ENCODE results near the gene SLC25A29. TPM values are rescaled to one million over a fixed set of nuclear protein-coding genes. Genes with fewer than 3 reads are reported as not detected.

Gene SLC25A29
- total and polyA plus RNA-seq, 2 of the 8 experiments (the other 6 are each of a cell fraction or from before 2014, with no cell fraction given), result 135 to 177 TPM

DNA sequence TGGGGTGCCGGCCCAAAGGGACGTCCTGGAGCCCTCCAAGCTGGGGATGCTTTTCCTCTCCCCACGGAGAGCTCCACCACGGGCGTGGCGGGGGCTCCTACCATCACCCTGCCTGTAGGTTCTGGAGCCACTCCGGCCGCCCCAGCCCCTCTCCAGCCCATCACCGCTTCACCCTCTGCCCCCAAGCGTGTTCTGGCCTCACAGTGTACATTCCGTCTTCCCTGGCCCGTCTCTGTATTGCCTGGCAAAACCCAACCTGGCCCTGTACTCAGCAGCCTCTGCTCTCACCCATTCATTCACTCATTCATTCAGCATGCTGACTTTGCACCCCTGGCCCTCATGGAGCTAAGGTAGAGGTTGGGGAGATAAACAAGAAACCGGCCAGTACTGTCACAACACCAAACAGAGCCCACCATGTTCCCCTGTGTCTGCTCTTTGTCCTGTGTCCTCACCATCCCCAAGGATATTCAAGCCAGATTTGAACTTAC lies 20.3 kb downstream of the SLC25A29 start:
- H3K36me3 ChIP-seq (ENCODE audit: control insufficient read depth in 2 of 4, insufficient read depth in 4 of 4, low read length in 3 of 4), result peaks cover 2 to 10% (median 3%) of the 10 kb centered on the region in 4 experiments; a peak in 6 of 8 replicates
- TF ChIP-seq RFX5 (IDR thresholded peaks at IDR 0.05; ENCODE audit: borderline replicate concordance, low read depth, low read length) (no peak), TAF7 (optimal IDR thresholded peaks at IDR 0.05; ENCODE audit: borderline replicate concordance, low read depth, low read length) (no peak), SUZ12 (IDR thresholded peaks at IDR 0.05; ENCODE audit: low read length) (no peak), CREB1 (IDR thresholded peaks at IDR 0.05) (no peak)
- H3K79me2 ChIP-seq (ENCODE audit: control insufficient read depth in 1 of 2, insufficient read depth in 2 of 2, low read length in 2 of 2), result peaks cover 0 to 12% of the 10 kb centered on the region in 2 experiments; a peak in 2 of 4 replicates
- H4K5ac ChIP-seq (ENCODE audit: insufficient read length, low read depth, low read length), result peak overlapping the region; percentile 3
- whole genome bisulfite sequencing, 2 experiments (ENCODE audit: extremely low coverage in 1 of 2, insufficient coverage in 1 of 2, insufficient read length in 1 of 2, insufficient replicate concordance in 2 of 2, low coverage in 1 of 2, low lambda C conversion rate in 2 of 2, missing lambda C conversion rate in 1 of 2), result 66% methylated on average over 11 of the region's 13 CpGs; no CpG with 5 or more reads in 1 of the 2 experiments
- H3K56ac ChIP-seq (replicated peaks; ENCODE audit: insufficient read length, low read depth, low read length), result no peak overlapping the region
- H2BK5ac ChIP-seq (ENCODE audit: low read depth, low read length), result 0 out of 2 replicates have a peak overlapping the region, but pooled peaks have one; percentile 35
- CTCF ChIA-PET (ENCODE audit: partially characterized antibody), result interaction anchor here (1.0 to 4.0 kb wide), 19 partner anchors 9 to 155 kb away, joined by 3 to 23 read pairs (median 4); a partner anchor contains a TSS
- H3K79me1 ChIP-seq (ENCODE audit: low read depth, low read length), result peaks cover 13% of the 10 kb centered on the region; the same call in 1 of the 2 replicates
- H4K8ac ChIP-seq (ENCODE audit: extremely low read depth, insufficient read depth, low read length), result no peak overlapping the region
- H3K4me1 ChIP-seq (replicated peaks in 1 of 4; ENCODE audit: control insufficient read depth in 3 of 4, insufficient read depth in 4 of 4, low read length in 3 of 4), result peaks cover 8 to 17% (median 12%) of the 10 kb centered on the region in 4 experiments
- FAIRE-seq, result no peak
- H3K9me3 ChIP-seq (ENCODE audit: insufficient read depth in 2 of 2, low read depth in 1 of 2, low read length in 1 of 2), result no peaks in the 10 kb centered on the region
- POLR2A ChIA-PET (ENCODE audit: partially characterized antibody), result interaction anchor here (0.7 to 16.0 kb wide), 8 partner anchors 11 to 134 kb away, joined by 3 to 200 read pairs (median 4); partner anchors contain the start of gene SLC25A29
- H2BK120ac ChIP-seq (replicated peaks; ENCODE audit: low read depth, low read length), result no peak overlapping the region
- H4K91ac ChIP-seq (replicated peaks; ENCODE audit: insufficient read length, low read length), result no peak overlapping the region
- H3K27me3 ChIP-seq (replicated peaks in 1 of 4; ENCODE audit: control insufficient read depth in 3 of 4, extremely low read depth in 1 of 4, insufficient read depth in 3 of 4, low read length in 3 of 4), result no peaks in the 10 kb centered on the region
- no peak overlapping the region for H3K14ac ChIP-seq (ENCODE audit: insufficient read length)
- no peak overlapping the region for H3K4ac ChIP-seq (replicated peaks; ENCODE audit: insufficient read length, low read depth, low read length)
- peaks cover 12 to 24% of the 10 kb centered on the region in 2 experiments for H4K20me1 ChIP-seq (replicated peaks in 1 of 2; ENCODE audit: control insufficient read depth in 1 of 2, insufficient read depth in 2 of 2, low read length in 2 of 2)
- H3K18ac ChIP-seq (ENCODE audit: extremely low read depth, low read length), result no peak overlapping the region
- H2AK5ac ChIP-seq (ENCODE audit: low read depth, low read length), result no peak overlapping the region
- DNase-seq (ENCODE audit: low read depth in 1 of 2, low spot score in 2 of 2), result no peak
- H2AFZ ChIP-seq (ENCODE audit: low read length), result no peak overlapping the region
- peaks cover 2% of the 10 kb centered on the region; the same call in 1 of the 2 replicates for H3K23me2 ChIP-seq (ENCODE audit: low read depth, low read length)
- no peak overlapping the region for H2BK15ac ChIP-seq (ENCODE audit: low read length)
- no peak overlapping the region for H2BK12ac ChIP-seq (ENCODE audit: low read depth, low read length)
- H3K4me3 ChIP-seq (ENCODE audit: extremely low read depth in 1 of 4, insufficient read depth in 2 of 4, low read depth in 3 of 4, low read length in 4 of 4), result peak overlapping the region in 2 of 4 experiments; percentile 45 to 80; a peak in 5 of 8 replicates
- peak overlapping the region; percentile 40 to 66; a peak in 3 of 4 replicates for H3K4me2 ChIP-seq (ENCODE audit: insufficient read depth in 1 of 2, low read depth in 2 of 2, low read length in 2 of 2)
- no peak overlapping the region for H2BK20ac ChIP-seq (ENCODE audit: low read length)
- H3K27ac ChIP-seq (ENCODE audit: low read depth, low read length), result no peak overlapping the region
- no peak overlapping the region; a peak in 1 of 7 replicates for H3K9ac ChIP-seq (replicated peaks in 1 of 4; ENCODE audit: extremely low read depth in 1 of 4, low read depth in 3 of 4, low read length in 3 of 4)
- no peak overlapping the region for H3K23ac ChIP-seq (ENCODE audit: insufficient read length)

Measured in H1 (cell line).